Diencephalon (tissue), 1 donor: ENCODE measurements around the gene GPR42. TPM values are rescaled to one million over a fixed set of nuclear protein-coding genes. Genes with fewer than 3 reads are reported as not detected.

Source experiments
- small RNA-seq: library from RNA; depleted of rRNA; stranded (forward); fragments of <200 nt; gene quantifications from one replicate; pipeline ENCODE3, GENCODE V24; 2014
- total RNA-seq: library from RNA; depleted of rRNA; stranded (reverse); fragments of >200 nt; gene quantifications from one replicate; pipeline ENCODE4 v1.2.3, GENCODE V29; 2014

GPR42 gene
- total RNA-seq: not detected

GRCh38 chr19:35370722-35371121 lies at the start of gene GPR42:
Gene GPR42, plus strand, starts transcription at chr19:35371068. Its CDS starts 292 bp downstream, at chr19:35371360.

GRCh38 chr19:35328851-35329285 lies 42.0 kb upstream of the GPR42 start, which contains the start of gene CD22:
Gene CD22, plus strand, starts transcription at chr19:35329187. Its CDS starts 2,854 bp downstream, at chr19:35332041.

GRCh38 chr19:35347171-35347929 lies 23.5 kb upstream of the GPR42 start, which contains the start of gene FFAR1:
Gene FFAR1, plus strand, starts transcription at chr19:35347902. Its CDS starts 3,650 bp downstream, at chr19:35351552.

GRCh38 chr19:35357867-35358573 lies 12.8 kb upstream of the GPR42 start, which contains the start of gene FFAR3:
Gene FFAR3, plus strand, starts transcription at chr19:35358460. Its CDS starts 431 bp downstream, at chr19:35358891.

Small RNA genes lying within 50 kb of the gene (small RNA-seq; reads per million reads assigned to genes)
- not detected for gene RN7SL491P

Other genes starting within 250 kb of the GPR42 start
- gene LGI4, start 236.0 kb upstream of the GPR42 start, total RNA-seq: 15.0 TPM
- 3.2 TPM for gene FXYD1, start 232.2 kb upstream of the GPR42 start, total RNA-seq
- gene FXYD7, start 227.8 kb upstream of the GPR42 start, total RNA-seq: 22.1 TPM
- gene FXYD5, start 216.3 kb upstream of the GPR42 start, total RNA-seq: 0.46 TPM
- not detected for gene FAM187B, start 142.3 kb upstream of the GPR42 start, total RNA-seq
- 2.5 TPM for gene LSR, start 122.1 kb upstream of the GPR42 start, total RNA-seq
- gene USF2, start 102.1 kb upstream of the GPR42 start, total RNA-seq: 44.5 TPM
- not detected for gene HAMP, start 88.5 kb upstream of the GPR42 start, total RNA-seq
- gene MAG, start 78.9 kb upstream of the GPR42 start, total RNA-seq: 1.2 TPM
- gene CD22, start 41.9 kb upstream of the GPR42 start, total RNA-seq: 0.46 TPM
- gene FFAR1, start 23.2 kb upstream of the GPR42 start, total RNA-seq: not detected
- 0.23 TPM for gene FFAR3, start 12.6 kb upstream of the GPR42 start, total RNA-seq
- 0.23 TPM for gene FFAR2, start 77.2 kb downstream of the GPR42 start, total RNA-seq
- gene KRTDAP, start 119.4 kb downstream of the GPR42 start, total RNA-seq: not detected
- 15.5 TPM for gene DMKN, start 142.6 kb downstream of the GPR42 start, total RNA-seq
- gene SBSN, start 157.2 kb downstream of the GPR42 start, total RNA-seq: not detected
- not detected for gene GAPDHS, start 162.4 kb downstream of the GPR42 start, total RNA-seq
- 61.1 TPM for gene TMEM147, start 174.6 kb downstream of the GPR42 start, total RNA-seq
- not detected for gene ATP4A, start 192.6 kb downstream of the GPR42 start, total RNA-seq
- gene PMIS2, start 215.1 kb downstream of the GPR42 start, total RNA-seq: not detected
- gene HAUS5, start 241.7 kb downstream of the GPR42 start, total RNA-seq: 6.0 TPM